Type B pancreatic cell (in vitro differentiated cells): ENCODE measurements around the gene CTDNEP1. TPM values are rescaled to one million over a fixed set of nuclear protein-coding genes. Genes with fewer than 3 reads are reported as not detected.
A peak's percentile ranks its signal among the peaks of the same experiment; 100 is the strongest.

Source experiments
- DNase-seq: peaks from one replicate; pipeline ENCODE4 v3.0.0; 2021; ENCODE audit warnings: mixed read lengths; ENCODE audit not compliant: unreplicated experiment; ENCODE audit errors: extremely low spot score
- H3K27ac Mint-ChIP-seq: 2 replicates; pipeline ENCODE4 v1.8.0; 2021; ENCODE audit warnings: mild to moderate bottlenecking, mixed read lengths
- H3K27me3 Mint-ChIP-seq: 2 replicates; pipeline ENCODE4 v1.8.0; 2021; ENCODE audit warnings: mixed read lengths
- H3K36me3 Mint-ChIP-seq: 2 replicates; pipeline ENCODE4 v1.8.0; 2021; ENCODE audit warnings: mixed read lengths
- H3K4me1 Mint-ChIP-seq: one replicate; pipeline ENCODE4 v1.8.0; 2021; ENCODE audit warnings: mixed read lengths; ENCODE audit not compliant: unreplicated experiment
- H3K4me3 Mint-ChIP-seq: 2 replicates; pipeline ENCODE4 v1.8.0; 2021; ENCODE audit warnings: mild to moderate bottlenecking, mixed read lengths
- H3K9me3 Mint-ChIP-seq: 2 replicates; pipeline ENCODE4 v1.8.0; 2021; ENCODE audit warnings: mixed read lengths
- total RNA-seq: library from RNA; stranded (reverse); gene quantifications from 2 replicates; pipeline ENCODE4 v1.2.1, GENCODE V29; 2021; ENCODE audit warnings: low replicate concordance
- TF ChIP-seq, protein P1 (sequence below): fragments of 200-600 bp; sonication (generic); conservative IDR thresholded peaks from 2 replicates; pipeline ENCODE4 v1.5.0; 2021; ENCODE audit warnings: antibody characterized with exemption, mild to moderate bottlenecking

Gene CTDNEP1
- total RNA-seq, 1 donor from 2014 or later = 138 TPM

DNA sequence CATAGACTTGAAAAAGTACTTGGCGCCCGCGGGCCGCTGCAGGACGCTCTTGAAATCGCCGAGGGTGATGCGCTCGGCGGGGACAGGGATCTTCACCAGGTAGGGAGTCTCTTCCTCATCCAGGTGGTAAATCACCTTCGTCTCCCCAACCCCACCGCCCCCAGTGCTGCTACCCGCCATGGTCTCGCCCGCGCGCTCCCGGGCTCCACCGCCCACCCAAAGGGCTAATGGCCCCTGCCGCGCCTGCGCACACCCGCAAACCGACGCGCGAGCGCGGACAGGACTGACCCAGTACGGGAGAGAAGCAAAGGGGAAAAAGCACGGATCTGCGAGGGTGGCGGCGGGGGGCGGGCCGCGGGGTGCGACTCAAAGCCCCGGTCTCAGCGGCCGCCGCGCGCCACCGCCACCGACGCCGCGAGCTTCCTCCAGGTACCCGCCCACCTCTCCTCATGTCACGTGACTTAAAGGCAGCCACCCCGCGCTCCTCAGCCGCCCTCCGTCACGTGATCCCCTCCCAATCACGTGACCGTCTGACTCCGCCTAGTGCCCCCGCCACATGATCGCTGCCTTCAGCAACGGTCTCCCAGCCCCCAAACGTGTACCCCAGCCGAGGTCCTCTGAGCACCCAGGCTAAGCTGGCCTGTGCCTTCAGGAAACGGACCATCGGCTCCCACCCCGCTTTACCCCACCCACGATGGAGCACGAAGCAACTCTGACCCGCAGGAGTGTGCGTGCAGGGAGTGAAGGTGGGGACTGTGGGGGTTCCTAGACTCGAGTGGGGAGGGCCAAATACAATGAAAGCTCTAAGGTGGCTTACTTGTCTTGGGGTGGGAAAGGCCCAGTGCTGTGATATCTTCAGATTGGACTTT is 17.2 kb downstream of the CTDNEP1 start, which contains the start of gene DVL2:
Gene DVL2 (minus strand): TSS at position 435 of the 869 bp plus-strand sequence. CDS start 255 bp downstream, at position 180.
- DNase-seq = peak; percentile 96
- Mint-ChIP-seq H3K27me3 (no peaks in the 10 kb centered on the region), H3K4me3 (peak within 1 kb of the TSS; percentile 100), H3K27ac (peak within 1 kb of the TSS; percentile 95), H3K9me3 (no peaks in the 10 kb centered on the region), H3K36me3 (peaks cover 24% of the 10 kb centered on the region), H3K4me1 (peaks cover 31% of the 10 kb centered on the region)
- TF ChIP-seq, protein P1, sequence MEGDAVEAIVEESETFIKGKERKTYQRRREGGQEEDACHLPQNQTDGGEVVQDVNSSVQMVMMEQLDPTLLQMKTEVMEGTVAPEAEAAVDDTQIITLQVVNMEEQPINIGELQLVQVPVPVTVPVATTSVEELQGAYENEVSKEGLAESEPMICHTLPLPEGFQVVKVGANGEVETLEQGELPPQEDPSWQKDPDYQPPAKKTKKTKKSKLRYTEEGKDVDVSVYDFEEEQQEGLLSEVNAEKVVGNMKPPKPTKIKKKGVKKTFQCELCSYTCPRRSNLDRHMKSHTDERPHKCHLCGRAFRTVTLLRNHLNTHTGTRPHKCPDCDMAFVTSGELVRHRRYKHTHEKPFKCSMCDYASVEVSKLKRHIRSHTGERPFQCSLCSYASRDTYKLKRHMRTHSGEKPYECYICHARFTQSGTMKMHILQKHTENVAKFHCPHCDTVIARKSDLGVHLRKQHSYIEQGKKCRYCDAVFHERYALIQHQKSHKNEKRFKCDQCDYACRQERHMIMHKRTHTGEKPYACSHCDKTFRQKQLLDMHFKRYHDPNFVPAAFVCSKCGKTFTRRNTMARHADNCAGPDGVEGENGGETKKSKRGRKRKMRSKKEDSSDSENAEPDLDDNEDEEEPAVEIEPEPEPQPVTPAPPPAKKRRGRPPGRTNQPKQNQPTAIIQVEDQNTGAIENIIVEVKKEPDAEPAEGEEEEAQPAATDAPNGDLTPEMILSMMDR = no peak

- Mint-ChIP-seq H3K9me3 (no peaks in the 10 kb centered on the region), H3K36me3 (peaks cover 28% of the 10 kb centered on the region), H3K4me1 (peaks cover 31% of the 10 kb centered on the region), H3K4me3 (peak overlapping the region; percentile 100), H3K27me3 (no peaks in the 10 kb centered on the region), H3K27ac (peak overlapping the region; percentile 95)
- no peak for DNase-seq
- TF ChIP-seq, protein P1 = no peak
Measured at GRCh38 chr17:7233701-7234082, 17.8 kb downstream of the CTDNEP1 start.

DNA sequence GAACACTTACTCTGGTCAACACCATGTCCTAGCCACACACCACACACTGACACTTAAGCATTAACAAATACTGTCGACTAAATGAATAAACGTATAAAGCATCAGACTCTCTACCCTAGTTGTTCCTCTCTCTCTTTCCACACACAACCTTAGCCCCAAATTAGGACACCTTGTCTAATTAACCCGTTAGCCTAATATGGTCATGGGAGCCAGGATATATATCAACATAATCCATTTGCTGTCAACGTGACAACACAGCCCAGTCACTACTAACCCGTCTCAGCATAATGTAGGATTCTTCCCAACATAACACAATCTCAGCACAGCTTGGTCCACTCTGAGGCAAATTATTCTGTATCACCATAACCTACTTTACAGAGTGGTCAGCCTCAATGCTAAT is 19.4 kb downstream of the CTDNEP1 start:
- TF ChIP-seq, protein P1 = no peak
- H3K27me3 Mint-ChIP-seq = no peaks in the 10 kb centered on the region
- H3K27ac Mint-ChIP-seq = no peak overlapping the region

DNA sequence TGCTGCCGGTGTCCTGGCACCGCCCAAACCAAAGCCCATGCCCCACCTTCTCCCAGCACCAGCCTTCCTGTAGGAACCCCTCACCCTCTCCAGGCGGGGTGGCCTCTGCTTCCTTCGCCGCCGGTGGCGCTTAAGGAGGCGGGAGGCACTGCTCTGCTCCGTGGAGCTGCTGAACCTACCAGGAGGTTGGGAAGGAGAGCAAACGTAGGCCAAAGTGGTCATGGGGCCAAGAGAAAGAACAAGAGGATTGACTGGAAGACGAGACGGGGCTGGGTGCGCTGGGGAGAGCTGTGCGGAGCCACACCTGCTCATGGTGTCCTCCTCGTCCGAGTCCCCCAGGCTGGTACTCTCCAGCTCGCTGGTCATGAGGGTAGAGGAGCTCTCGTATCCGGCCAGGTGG is 22.0 kb downstream of the CTDNEP1 start:
- no peak for DNase-seq
- TF ChIP-seq, protein P1 = no peak
- Mint-ChIP-seq H3K36me3 (peaks cover 21% of the 10 kb centered on the region), H3K4me1 (peaks cover 17% of the 10 kb centered on the region), H3K4me3 (no peak overlapping the region), H3K27ac (no peak overlapping the region), H3K9me3 (no peaks in the 10 kb centered on the region), H3K27me3 (no peaks in the 10 kb centered on the region)

More for the DNA sequence above, 19.4 kb downstream of the CTDNEP1 start:
- Mint-ChIP-seq H3K4me3 (peak overlapping the region; percentile 50), H3K4me1 (peaks cover 27% of the 10 kb centered on the region), H3K36me3 (peaks cover 31% of the 10 kb centered on the region), H3K9me3 (no peaks in the 10 kb centered on the region)
- no peak for DNase-seq

DNA sequence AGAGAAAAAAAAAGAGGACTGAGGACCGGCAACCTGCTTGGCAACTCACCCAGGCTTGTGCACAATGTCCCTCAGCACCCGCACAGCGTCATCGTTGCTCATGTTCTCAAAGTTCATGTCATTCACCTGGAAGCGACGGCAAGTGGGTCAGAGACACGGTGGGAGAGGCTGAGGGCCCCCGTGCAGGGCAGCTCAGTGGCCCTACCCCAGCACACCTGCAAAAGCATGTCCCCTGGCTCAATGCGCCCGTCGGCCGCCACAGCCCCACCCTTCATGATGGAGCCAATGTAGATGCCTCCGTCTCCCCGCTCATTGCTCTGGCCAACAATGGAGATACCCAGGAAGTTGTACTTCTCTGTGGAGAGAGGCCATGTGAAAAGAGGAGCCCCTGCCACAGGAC is 22.6 kb downstream of the CTDNEP1 start:
- no peaks in the 10 kb centered on the region for H3K9me3 Mint-ChIP-seq
- no peak for DNase-seq
- H3K4me1 Mint-ChIP-seq = peaks cover 17% of the 10 kb centered on the region
- H3K4me3 Mint-ChIP-seq = no peak overlapping the region
- TF ChIP-seq, protein P1 = no peak
- H3K36me3 Mint-ChIP-seq = peaks cover 22% of the 10 kb centered on the region
- H3K27me3 Mint-ChIP-seq = no peaks in the 10 kb centered on the region
- no peak overlapping the region for H3K27ac Mint-ChIP-seq
